Measurements from ENCODE around the gene ATG9B. TPM values are rescaled to one million over a fixed set of nuclear protein-coding genes. Genes with fewer than 3 reads are reported as not detected.

ATG9B gene
- total and polyA plus RNA-seq, 9 of the 15 experiments (the other 6 are each of a cell fraction or from before 2014, with no cell fraction given) = 0.29 to 8.0 (median 2.1) TPM

DNA sequence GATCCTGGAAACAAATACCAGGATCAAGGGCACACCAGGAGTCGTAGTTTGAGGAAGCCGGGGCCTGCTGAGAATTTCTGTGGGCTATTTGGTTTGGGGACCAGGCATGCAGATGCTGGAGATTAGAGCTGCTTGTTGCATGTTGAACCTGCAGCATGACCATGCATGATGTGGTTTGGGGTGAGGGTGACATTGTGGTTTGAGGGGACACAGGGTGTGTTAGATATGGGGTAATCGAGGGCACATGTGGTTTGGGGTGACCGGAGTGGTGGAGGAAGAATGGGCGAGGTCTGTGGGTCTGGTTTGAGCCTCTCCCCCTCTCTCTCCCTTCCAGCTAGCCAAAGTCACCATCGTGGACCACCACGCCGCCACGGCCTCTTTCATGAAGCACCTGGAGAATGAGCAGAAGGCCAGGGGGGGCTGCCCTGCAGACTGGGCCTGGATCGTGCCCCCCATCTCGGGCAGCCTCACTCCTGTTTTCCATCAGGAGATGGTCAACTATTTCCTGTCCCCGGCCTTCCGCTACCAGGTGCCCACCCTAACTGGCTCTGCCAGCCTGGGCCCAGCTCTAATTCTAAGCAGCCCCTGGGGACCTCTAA is 23.3 kb downstream of the ATG9B start (continued):
- TF ChIP-seq HINFP (tag; conservative IDR thresholded peaks at IDR 0.05; ENCODE audit: low read depth) = no peak
- TF ChIP-seq MTA1 (IDR thresholded peaks at IDR 0.05; ENCODE audit: borderline replicate concordance) = no peak
- TF ChIP-seq RCOR1 (IDR thresholded peaks at IDR 0.05; ENCODE audit: borderline replicate concordance in 1 of 2, low read depth in 2 of 2, low read length in 2 of 2) = peak in 1 of 2 experiments; percentile 20; a peak in 1 of 4 replicates
- TF ChIP-seq CBFA2T2 (conservative IDR thresholded peaks at IDR 0.05) = peak; percentile 38
- no peak for TF ChIP-seq MIER1 (IDR thresholded peaks at IDR 0.05; ENCODE audit: low read depth)
- no peak for TF ChIP-seq EP400 (IDR thresholded peaks at IDR 0.05)
- TF ChIP-seq, protein P1, sequence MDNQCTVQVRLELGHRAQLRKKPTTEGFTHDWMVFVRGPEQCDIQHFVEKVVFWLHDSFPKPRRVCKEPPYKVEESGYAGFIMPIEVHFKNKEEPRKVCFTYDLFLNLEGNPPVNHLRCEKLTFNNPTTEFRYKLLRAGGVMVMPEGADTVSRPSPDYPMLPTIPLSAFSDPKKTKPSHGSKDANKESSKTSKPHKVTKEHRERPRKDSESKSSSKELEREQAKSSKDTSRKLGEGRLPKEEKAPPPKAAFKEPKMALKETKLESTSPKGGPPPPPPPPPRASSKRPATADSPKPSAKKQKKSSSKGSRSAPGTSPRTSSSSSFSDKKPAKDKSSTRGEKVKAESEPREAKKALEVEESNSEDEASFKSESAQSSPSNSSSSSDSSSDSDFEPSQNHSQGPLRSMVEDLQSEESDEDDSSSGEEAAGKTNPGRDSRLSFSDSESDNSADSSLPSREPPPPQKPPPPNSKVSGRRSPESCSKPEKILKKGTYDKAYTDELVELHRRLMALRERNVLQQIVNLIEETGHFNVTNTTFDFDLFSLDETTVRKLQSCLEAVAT (IDR thresholded peaks at IDR 0.05) = peak in 1 of 2 experiments; percentile 82; a peak in 2 of 4 replicates
- 0 out of 4 replicates have a peak, but pooled peaks of 1 of the 2 experiments have one; percentile 6 for TF ChIP-seq TEAD1 (CRISPR knock-in tag; IDR thresholded peaks at IDR 0.05)
- TF ChIP-seq KDM2B (CRISPR knock-in tag; IDR thresholded peaks at IDR 0.05) = no peak
- TF ChIP-seq ZEB2 (IDR thresholded peaks at IDR 0.05) = no peak
- TF ChIP-seq ZNF274 (IDR thresholded peaks at IDR 0.05; ENCODE audit: borderline replicate concordance, low read depth, low read length) = no peak
- no peak for TF ChIP-seq FOXP1 (CRISPR knock-in tag; IDR thresholded peaks at IDR 0.05)
- TF ChIP-seq HMG20A (CRISPR knock-in tag; conservative IDR thresholded peaks at IDR 0.05) = no peak
